Epithelial cell of proximal tubule (primary cell): ENCODE measurements around the gene ARHGEF3. TPM values are rescaled to one million over a fixed set of nuclear protein-coding genes. Genes with fewer than 3 reads are reported as not detected.
A peak's percentile ranks its signal among the peaks of the same experiment; 100 is the strongest.
"Not testable (repeated sequence)": the region's sequence is repeated elsewhere in the genome, so short reads cannot be mapped to it uniquely, and the experiment has no call there.

Experiments used
- DNase-seq: peaks from one replicate; pipeline ENCODE4 v3.0.0-alpha.2; 2011; ENCODE audit warnings: low read depth
- H3K4me3 ChIP-seq: 2 replicates; pipeline ENCODE4 v1.5.1; 2011; ENCODE audit warnings: low read depth, mild to moderate bottlenecking, low read length
- total RNA-seq: library from RNA; depleted of rRNA; stranded (reverse); fragments of >200 nt; gene quantifications from 2 replicates; pipeline ENCODE4 v1.2.3, GENCODE V29; 2015
- TF ChIP-seq, protein P1 (sequence below): conservative IDR thresholded peaks from 2 replicates; pipeline ENCODE4 v1.5.1; 2012; ENCODE audit warnings: low read depth, mild to moderate bottlenecking, low read length

Gene ARHGEF3
- total RNA-seq, 1 donor from 2014 or later, result 6.5 TPM

DNA sequence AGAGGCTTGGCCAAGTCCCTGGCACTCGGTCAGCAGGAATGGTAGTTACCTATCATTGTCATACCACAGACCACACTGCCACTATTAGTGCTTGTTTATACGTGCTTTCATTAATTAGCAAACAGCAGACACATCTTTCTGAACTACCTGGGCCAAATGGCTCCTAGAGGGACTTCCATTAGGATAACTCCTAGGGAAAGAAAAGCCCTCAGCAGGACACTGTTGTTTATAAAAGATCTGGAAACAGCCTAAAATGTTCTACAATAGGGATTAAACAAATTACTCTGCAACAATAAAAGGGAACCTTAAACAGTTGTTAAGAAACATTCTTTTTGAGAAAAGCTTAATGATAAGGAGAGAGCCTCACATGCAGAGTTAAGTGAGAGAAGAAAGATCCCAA is 38.5 kb downstream of the ARHGEF3 start:
- H3K4me3 ChIP-seq, result no peak overlapping the region
- TF ChIP-seq, protein P1, sequence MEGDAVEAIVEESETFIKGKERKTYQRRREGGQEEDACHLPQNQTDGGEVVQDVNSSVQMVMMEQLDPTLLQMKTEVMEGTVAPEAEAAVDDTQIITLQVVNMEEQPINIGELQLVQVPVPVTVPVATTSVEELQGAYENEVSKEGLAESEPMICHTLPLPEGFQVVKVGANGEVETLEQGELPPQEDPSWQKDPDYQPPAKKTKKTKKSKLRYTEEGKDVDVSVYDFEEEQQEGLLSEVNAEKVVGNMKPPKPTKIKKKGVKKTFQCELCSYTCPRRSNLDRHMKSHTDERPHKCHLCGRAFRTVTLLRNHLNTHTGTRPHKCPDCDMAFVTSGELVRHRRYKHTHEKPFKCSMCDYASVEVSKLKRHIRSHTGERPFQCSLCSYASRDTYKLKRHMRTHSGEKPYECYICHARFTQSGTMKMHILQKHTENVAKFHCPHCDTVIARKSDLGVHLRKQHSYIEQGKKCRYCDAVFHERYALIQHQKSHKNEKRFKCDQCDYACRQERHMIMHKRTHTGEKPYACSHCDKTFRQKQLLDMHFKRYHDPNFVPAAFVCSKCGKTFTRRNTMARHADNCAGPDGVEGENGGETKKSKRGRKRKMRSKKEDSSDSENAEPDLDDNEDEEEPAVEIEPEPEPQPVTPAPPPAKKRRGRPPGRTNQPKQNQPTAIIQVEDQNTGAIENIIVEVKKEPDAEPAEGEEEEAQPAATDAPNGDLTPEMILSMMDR, result no peak
- DNase-seq, result no peak

DNA sequence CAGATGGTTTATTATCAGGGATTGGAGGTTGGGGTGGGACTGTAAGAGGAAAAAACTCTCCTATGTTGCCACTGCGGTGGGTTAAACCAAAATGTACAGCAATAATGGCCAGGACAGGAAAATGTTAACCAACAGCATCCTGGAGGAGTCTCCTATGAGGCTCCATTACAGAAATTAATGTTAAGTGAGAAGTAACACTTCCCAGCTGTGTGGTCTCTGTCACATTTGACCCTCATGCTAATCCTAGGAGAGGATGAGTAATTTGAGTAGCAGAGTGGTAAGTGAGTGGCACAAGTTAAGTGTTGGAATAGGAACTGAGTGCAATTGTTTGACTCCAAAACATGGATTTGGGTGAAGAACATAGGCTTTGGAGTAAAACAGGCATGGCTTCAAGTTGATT is 39.0 kb downstream of the ARHGEF3 start:
- no peak overlapping the region for H3K4me3 ChIP-seq
- TF ChIP-seq, protein P1, result no peak

DNA sequence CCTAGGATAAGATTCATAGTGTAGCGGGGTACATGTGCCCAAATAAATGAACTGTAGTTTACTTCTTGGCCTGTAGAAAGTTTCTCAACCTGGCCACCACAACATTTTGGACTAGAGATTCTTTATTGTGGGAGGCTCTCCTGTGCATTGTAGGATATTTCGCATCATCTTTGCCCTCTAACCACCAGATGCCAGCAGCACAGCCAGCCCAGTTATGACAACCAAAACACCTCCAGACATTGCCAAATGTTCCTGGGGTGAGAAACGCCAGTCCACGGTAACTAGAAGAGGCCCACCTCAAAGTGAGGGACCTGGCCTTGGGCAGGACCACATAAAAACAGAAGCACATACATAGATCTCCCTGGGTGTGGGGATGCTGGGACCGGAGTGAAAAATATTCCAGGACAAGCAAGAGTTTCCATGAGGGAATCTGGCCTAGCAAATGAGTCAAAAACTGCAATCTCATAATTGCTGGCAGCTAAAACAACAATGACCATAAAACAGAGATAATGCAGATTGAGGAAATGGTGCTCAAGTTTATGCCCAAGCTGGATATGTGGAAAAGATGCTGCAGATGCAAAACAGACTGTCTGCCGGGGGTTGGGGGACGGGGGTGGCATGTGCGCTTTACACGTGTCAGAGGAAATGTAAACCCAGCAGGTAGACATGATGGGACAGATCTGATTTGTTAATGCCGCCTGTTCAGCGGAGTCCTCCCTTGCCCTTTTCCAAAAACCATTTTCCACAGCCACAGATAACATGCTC is 39.7 kb downstream of the ARHGEF3 start:
- DNase-seq, result no peak
- TF ChIP-seq, protein P1, result no peak
- H3K4me3 ChIP-seq, result no peak overlapping the region

More for the DNA sequence above, 39.0 kb downstream of the ARHGEF3 start:
- no peak for DNase-seq

DNA sequence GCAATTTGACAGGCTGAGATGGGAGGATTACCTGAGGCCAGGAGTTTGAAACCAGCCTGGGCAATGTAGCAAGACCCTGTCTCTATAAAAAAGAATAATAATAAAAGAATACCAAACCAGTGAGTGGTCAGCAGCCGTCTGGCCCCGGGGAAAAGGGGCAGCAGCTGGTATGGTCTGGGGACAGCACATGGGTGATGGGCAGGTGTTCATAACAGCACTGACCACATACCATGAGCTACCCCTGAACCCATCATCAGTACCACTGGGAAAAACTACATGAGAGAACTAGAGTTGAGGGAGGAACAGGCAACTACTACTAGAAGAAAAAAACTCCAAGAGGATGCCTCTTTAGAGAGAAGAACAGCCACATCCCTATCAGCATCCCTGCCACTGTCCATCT is 40.7 kb downstream of the ARHGEF3 start:
- TF ChIP-seq, protein P1, result no peak
- no peak for DNase-seq
- H3K4me3 ChIP-seq, result no peak overlapping the region

DNA sequence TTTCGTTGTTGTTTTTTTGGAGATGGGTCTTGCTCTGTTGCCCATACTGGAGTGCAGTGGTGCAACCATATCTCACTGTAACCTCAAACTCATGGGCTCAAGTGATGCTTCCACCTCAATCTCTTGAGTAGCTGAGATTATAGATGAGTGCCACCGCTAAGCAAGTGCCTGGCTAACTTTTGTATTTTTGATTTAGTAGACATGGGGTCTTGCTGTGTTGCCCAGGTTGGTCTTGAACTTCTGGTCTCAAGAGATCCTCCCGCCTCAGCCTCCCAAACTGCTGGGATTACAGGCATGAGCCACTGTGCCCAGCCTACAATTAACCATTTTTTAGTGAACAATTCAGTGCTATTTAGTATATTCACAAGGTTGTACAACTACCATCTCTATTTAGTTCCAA is 42.2 kb downstream of the ARHGEF3 start:
- TF ChIP-seq, protein P1, result no peak
- no peak overlapping the region for H3K4me3 ChIP-seq
- DNase-seq, result no peak

DNA sequence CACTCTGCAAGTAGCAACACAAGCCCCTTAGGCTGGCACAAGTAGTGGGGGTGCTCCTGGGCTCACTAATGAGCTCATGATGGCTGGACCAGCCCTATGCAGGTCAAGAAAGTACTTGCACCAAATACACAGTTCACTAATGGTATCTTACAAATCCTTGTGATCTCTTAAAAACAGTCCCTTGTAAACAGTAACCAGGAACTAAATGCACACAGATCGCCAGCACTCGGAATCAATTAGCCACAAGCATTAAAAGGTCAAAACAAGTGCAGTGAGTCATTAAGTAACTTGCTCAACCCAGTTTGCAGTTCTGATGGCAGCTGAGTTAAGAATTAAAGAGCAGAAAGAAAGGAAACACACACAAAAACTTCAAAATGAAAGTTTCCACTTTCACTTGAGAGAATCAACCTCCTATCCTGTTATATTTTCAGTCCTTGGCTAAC is 43.2 kb downstream of the ARHGEF3 start:
- TF ChIP-seq, protein P1, result no peak
- peak overlapping the region; percentile 34 for H3K4me3 ChIP-seq
- peak; percentile 97 for DNase-seq

DNA sequence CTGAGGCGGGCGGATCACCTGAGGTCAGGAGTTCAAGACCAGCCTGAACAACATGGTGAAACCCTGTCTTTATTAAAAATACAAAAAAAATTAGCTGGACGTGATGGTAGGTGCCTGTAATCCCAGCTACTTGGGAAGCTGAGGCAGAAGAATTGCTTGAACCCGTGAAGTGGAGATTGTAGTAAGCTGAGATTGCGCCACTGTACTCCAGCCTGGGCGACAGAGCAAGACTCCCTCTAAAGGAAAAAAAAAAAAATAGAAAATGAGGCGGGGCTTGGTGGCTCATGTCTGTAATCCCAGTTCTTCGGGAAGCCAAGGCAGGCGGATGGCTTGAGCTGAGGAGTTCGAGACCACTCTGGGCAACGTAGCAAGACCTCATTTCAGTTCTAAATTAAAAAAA is 43.7 kb downstream of the ARHGEF3 start:
- H3K4me3 ChIP-seq, result peak overlapping the region; percentile 30
- not testable (repeated sequence) for DNase-seq
